OCI-LY7 (cell line): ENCODE measurements around the gene INSR. TPM values are rescaled to one million over a fixed set of nuclear protein-coding genes. Genes with fewer than 3 reads are reported as not detected.
A peak's percentile ranks its signal among the peaks of the same experiment; 100 is the strongest.
"Not testable (repeated sequence)": the region's sequence is repeated elsewhere in the genome, so short reads cannot be mapped to it uniquely, and the experiment has no call there.

ENCODE experiments used
- BruUV-seq: library from RNA; stranded (reverse); fragments of 400-500 nt; replicated peaks from 2 replicates; lab custom pipeline; 2021; lab: Mats Ljungman, UMichigan
- CTCF ChIA-PET: fragments of 300-600 bp; sonication (Branson Sonifier 250); formaldehyde crosslinking; loops from one replicate; lab custom pipeline; 2022; ENCODE audit warnings: antibody characterized with exemption; ENCODE audit not compliant: unreplicated experiment; lab: Charles Lee
- POLR2A ChIA-PET: fragments of 300-600 bp; sonication (Branson Sonifier 250); formaldehyde crosslinking; loops from one replicate; lab custom pipeline; 2022; ENCODE audit warnings: antibody characterized with exemption; lab: Charles Lee
- DNase-seq: peaks from one replicate; pipeline ENCODE4 v3.0.0-alpha.2; 2015; ENCODE audit warnings: low spot score
- H2AFZ ChIP-seq: fragments of 200-600 bp; sonication (generic), shearing (Covaris generic); 2 replicates; pipeline ENCODE4 v1.6.1; 2014; ENCODE audit warnings: mild to moderate bottlenecking, antibody characterized with exemption, low read length, moderate library complexity
- H3K27ac ChIP-seq: fragments of 200-600 bp; sonication (generic); 2 replicates; pipeline ENCODE4 v1.5.1; 2014; ENCODE audit warnings: mixed run types, low read depth, mild to moderate bottlenecking, moderate library complexity, low read length, inconsistent platforms; ENCODE audit not compliant: poor library complexity, severe bottlenecking
- H3K36me3 ChIP-seq: fragments of 200-600 bp; sonication (generic); 2 replicates; pipeline ENCODE4 v1.6.1; 2014; ENCODE audit warnings: mild to moderate bottlenecking, antibody characterized with exemption, low read length, moderate library complexity, mixed read lengths; ENCODE audit not compliant: insufficient read depth
- H3K4me1 ChIP-seq: fragments of 200-600 bp; sonication (generic); 2 replicates; pipeline ENCODE4 v1.5.1; 2014; ENCODE audit warnings: mild to moderate bottlenecking, low read length; ENCODE audit not compliant: insufficient read depth, poor library complexity, severe bottlenecking
- H3K4me2 ChIP-seq: fragments of 200-600 bp; sonication (generic); 2 replicates; pipeline ENCODE4 v1.6.1; 2014; ENCODE audit warnings: mild to moderate bottlenecking, low read length
- H3K4me3 ChIP-seq: fragments of 200-600 bp; sonication (generic); 2 replicates; pipeline ENCODE4 v1.5.1; 2014; ENCODE audit warnings: mild to moderate bottlenecking, low read depth, low read length; ENCODE audit not compliant: poor library complexity, severe bottlenecking
- H3K79me2 ChIP-seq: fragments of 200-600 bp; sonication (generic); 2 replicates; pipeline ENCODE4 v1.6.1; 2016; ENCODE audit warnings: low read depth, mild to moderate bottlenecking, low read length, moderate library complexity, mixed read lengths; ENCODE audit not compliant: insufficient read depth
- H3K9me2 ChIP-seq: fragments of 200-600 bp; sonication (generic); 2 replicates; pipeline ENCODE4 v1.6.1; 2016; ENCODE audit warnings: mild to moderate bottlenecking, low read length, mixed read lengths; ENCODE audit not compliant: insufficient read depth
- H3K9me3 ChIP-seq: fragments of 200-600 bp; sonication (generic); 2 replicates; pipeline ENCODE4 v1.6.1; 2014; ENCODE audit warnings: mild to moderate bottlenecking, mixed run types, low read length, mixed read lengths
- H4K20me1 ChIP-seq: fragments of 200-600 bp; sonication (generic); 2 replicates; pipeline ENCODE4 v1.6.1; 2014; ENCODE audit warnings: mild to moderate bottlenecking, antibody characterized with exemption, low read length, moderate library complexity, mixed read lengths; ENCODE audit not compliant: insufficient read depth
- EZH2phosphoT487 ChIP-seq: fragments of 200-600 bp; sonication (generic); IDR thresholded peaks from 2 replicates; pipeline ENCODE4 v1.6.1; 2018; ENCODE audit warnings: low read depth, borderline replicate concordance, mild to moderate bottlenecking, mixed run types, antibody characterized with exemption, low read length, moderate library complexity, mixed read lengths
- intact Hi-C: fragments of 100-400 bp; cut with micrococcal nuclease; formaldehyde crosslinking; loops from one replicate; pipeline ENCODE4 v1.10.0; 2022; ENCODE audit not compliant: unreplicated experiment
- total RNA-seq, 2 experiments: library from RNA; depleted of rRNA in 1 of 2; stranded (reverse); fragments of >200 nt in 1 of 2; shearing (Covaris generic) in 1 of 2; gene quantifications; 2 replicates each; pipeline ENCODE4 v1.2.3, GENCODE V29; 2014 to 2022
- TF ChIP-seq, protein P1 (sequence below): fragments of 200-600 bp; sonication (generic); conservative IDR thresholded peaks from 2 replicates; pipeline ENCODE4 v1.5.1; 2014; ENCODE audit warnings: mild to moderate bottlenecking, antibody characterized with exemption, low read length, moderate library complexity, mixed read lengths

Gene INSR
- total RNA-seq, 2 experiments from 2014 or later, result 57.7 to 74.0 TPM

DNA sequence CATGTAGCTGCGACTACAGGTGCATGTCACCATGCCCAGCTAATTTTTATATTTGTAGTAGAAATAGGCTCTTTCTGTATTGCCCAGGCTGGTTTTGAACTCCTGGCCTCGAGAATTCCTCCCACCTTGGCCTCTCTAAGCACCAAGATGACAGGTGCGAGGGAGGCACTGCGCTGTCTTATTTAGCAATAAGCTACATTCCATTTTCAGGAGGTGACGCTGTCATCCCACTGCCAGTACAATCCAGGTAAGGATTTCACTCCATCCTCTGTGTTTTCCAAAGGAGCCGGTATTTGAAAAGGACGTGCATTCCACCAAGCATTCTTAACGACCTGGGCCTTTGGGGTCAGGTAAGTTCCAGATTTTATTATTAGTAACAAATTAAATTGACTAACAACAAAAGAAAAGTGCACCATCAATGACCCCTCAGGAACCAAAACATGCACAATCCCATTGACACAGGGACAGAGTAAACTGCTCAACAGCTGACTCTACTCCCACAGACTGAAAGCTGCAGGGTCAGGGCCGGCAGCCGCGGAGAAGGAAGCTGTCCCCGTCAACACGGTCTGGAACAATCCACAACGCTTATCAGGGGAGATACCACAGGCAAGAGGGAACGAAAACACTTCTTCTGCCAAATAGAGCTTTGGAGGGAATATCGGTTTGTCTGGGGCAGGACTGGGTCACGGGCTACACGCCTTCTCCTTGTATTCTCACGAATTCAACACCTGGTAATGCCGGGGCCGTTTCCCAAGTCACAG lies 82.8 kb downstream of the INSR start:
- POLR2A ChIA-PET, result interaction anchor here (0.6 kb wide), 1 partner anchor 156 kb away, joined by 3 read pairs; no protein-coding TSS in a partner anchor
- no peaks in the 10 kb centered on the region for H3K36me3 ChIP-seq
- intact Hi-C loops, result no loop called here
- H3K4me3 ChIP-seq, result no peak overlapping the region
- CTCF ChIA-PET, result no interaction called here
- H3K4me1 ChIP-seq, result peaks cover 35% of the 10 kb centered on the region
- H3K4me2 ChIP-seq, result no peak overlapping the region
- peaks cover 6% of the 10 kb centered on the region; the same call in 1 of the 2 replicates for H3K79me2 ChIP-seq
- H3K9me2 ChIP-seq, result no peaks in the 10 kb centered on the region
- no peak for DNase-seq
- BruUV-seq, result no TSS peak
- TF ChIP-seq, protein P1, sequence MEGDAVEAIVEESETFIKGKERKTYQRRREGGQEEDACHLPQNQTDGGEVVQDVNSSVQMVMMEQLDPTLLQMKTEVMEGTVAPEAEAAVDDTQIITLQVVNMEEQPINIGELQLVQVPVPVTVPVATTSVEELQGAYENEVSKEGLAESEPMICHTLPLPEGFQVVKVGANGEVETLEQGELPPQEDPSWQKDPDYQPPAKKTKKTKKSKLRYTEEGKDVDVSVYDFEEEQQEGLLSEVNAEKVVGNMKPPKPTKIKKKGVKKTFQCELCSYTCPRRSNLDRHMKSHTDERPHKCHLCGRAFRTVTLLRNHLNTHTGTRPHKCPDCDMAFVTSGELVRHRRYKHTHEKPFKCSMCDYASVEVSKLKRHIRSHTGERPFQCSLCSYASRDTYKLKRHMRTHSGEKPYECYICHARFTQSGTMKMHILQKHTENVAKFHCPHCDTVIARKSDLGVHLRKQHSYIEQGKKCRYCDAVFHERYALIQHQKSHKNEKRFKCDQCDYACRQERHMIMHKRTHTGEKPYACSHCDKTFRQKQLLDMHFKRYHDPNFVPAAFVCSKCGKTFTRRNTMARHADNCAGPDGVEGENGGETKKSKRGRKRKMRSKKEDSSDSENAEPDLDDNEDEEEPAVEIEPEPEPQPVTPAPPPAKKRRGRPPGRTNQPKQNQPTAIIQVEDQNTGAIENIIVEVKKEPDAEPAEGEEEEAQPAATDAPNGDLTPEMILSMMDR, result no peak
- no peak for TF ChIP-seq EZH2phosphoT487
- no peak overlapping the region for H3K27ac ChIP-seq
- H4K20me1 ChIP-seq, result no peaks in the 10 kb centered on the region
- no peak overlapping the region for H2AFZ ChIP-seq
- H3K9me3 ChIP-seq, result no peaks in the 10 kb centered on the region

DNA sequence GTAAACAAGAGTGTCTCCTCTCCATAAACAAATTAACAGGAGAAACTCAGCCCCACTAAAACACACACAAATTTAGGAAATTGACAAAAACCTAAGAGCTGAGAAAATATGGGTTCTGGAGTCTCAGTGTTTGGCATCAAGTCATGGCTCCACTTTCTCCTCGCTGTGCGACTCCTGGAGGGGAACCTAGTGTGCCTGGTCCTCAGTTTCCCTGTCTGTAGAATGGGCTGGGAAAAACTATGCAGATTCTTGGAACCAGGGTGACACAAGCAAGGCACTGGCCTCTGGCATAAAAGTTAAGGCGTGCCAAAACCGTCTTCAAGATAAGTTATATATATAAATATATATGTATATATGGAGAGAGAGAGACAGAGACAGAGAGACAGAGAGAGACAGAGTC lies 83.9 kb downstream of the INSR start:
- Histone ChIP-seq H3K4me1 (peaks cover 34% of the 10 kb centered on the region), H3K9me2 (no peaks in the 10 kb centered on the region), H2AFZ (no peak overlapping the region), H3K36me3 (no peaks in the 10 kb centered on the region), H3K27ac (no peak overlapping the region), H3K79me2 (peaks cover 7% of the 10 kb centered on the region; the same call in 1 of the 2 replicates), H3K4me2 (no peak overlapping the region; the same call in 1 of the 2 replicates), H3K4me3 (no peak overlapping the region), H4K20me1 (no peaks in the 10 kb centered on the region), H3K9me3 (no peaks in the 10 kb centered on the region)
- TF ChIP-seq, protein P1, result no peak
- TF ChIP-seq EZH2phosphoT487, result no peak
- intact Hi-C loops, result no loop called here
- CTCF ChIA-PET, result no interaction called here
- POLR2A ChIA-PET, result interaction anchor here (0.6 kb wide), 1 partner anchor 157 kb away, joined by 3 read pairs; no protein-coding TSS in a partner anchor
- BruUV-seq, result no TSS peak
- no peak for DNase-seq

DNA sequence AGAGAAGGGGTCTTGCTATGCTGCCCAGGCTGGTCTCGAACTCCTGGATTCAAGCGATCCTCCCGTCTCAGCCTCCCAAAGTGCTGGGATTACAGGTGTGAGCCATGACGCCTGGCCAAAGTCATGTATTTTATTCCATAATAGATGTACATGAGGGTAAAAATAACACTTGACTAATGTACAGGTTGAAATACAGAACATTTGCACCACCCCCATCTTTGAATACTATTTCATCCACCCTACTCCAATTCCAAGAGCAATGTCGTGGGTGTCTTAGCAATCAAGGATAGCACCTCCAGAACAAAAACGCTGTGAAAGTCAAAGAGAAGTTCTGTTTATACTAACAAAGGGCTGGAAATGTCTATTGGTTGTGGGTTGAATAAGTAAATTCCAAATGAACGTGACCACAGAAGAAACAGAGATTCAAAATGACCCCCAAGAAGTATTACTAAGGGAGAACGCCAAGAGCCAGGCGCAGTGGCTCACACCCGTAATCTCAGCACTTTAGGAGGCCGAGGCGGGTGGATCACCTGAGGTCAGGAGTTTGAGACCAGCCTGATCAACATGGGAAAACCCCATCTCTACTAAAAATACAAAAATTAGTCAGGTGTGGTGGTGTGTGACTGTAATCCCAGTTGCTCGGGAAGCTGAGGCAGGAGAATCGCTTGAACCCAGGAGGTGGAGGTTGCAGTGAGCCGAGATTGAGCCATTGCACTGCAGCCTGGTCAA lies 84.5 kb downstream of the INSR start:
- BruUV-seq, H3K9me3 ChIP-seq, H3K36me3 ChIP-seq, H4K20me1 ChIP-seq, H3K9me2 ChIP-seq, intact Hi-C loops, H3K27ac ChIP-seq, H3K4me3 ChIP-seq, H2AFZ ChIP-seq, DNase-seq, POLR2A ChIA-PET: not testable (repeated sequence)
- Histone ChIP-seq H3K4me1 (peaks cover 34% of the 10 kb centered on the region), H3K4me2 (peak overlapping the region; percentile 0; the same call in 1 of the 2 replicates), H3K79me2 (peaks cover 11% of the 10 kb centered on the region; the same call in 1 of the 2 replicates)
- CTCF ChIA-PET, result interaction anchor here (0.6 kb wide), 1 partner anchor 37 kb away, joined by 4 read pairs; no protein-coding TSS in a partner anchor

DNA sequence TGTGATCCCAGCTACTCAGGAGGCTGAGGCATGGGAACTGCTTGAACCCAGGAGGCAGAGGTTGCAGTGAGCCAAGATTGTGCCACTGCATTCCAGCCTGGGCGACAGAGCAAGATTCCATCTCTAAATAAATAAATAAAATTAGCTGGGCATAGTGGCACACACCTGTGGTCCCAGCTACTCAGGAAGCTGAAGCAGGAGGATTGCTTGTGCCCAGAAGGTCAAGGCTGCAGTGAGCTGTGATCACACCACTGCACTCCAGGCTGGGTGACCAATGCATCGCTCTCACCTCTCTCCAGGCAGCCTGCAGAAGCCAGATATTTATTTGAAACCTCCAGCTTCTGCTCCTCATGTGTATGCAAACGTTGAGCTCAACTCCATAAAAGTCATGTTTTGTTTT lies 85.2 kb downstream of the INSR start:
- CTCF ChIA-PET, result interaction anchor here (0.6 kb wide), 1 partner anchor 38 kb away, joined by 4 read pairs; no protein-coding TSS in a partner anchor
- intact Hi-C loops, result not testable (repeated sequence)

More for the DNA sequence above, 85.2 kb downstream of the INSR start:
- H3K36me3 ChIP-seq, H3K4me3 ChIP-seq, H3K9me3 ChIP-seq, POLR2A ChIA-PET, H3K9me2 ChIP-seq, H3K4me2 ChIP-seq, H3K27ac ChIP-seq, H2AFZ ChIP-seq, DNase-seq, BruUV-seq, H4K20me1 ChIP-seq: not testable (repeated sequence)
- Histone ChIP-seq H3K4me1 (peaks cover 28% of the 10 kb centered on the region), H3K79me2 (peaks cover 11% of the 10 kb centered on the region; the same call in 1 of the 2 replicates)
